HepG2 (cell line): ENCODE data around the gene TPRG1L. TPM values are rescaled to one million over a fixed set of nuclear protein-coding genes. Genes with fewer than 3 reads are reported as not detected.
A peak's percentile ranks its signal among the peaks of the same experiment; 100 is the strongest.

Experiments
- ATAC-seq: fragments of 200-7000 bp; cut with Tn5 transposase; 3 replicates; pipeline ENCODE4 v1.9.1; 2020; ENCODE audit warnings: mild to moderate bottlenecking, moderate library complexity
- BruUV-seq: library from RNA; stranded (reverse); fragments of 400-500 nt; replicated peaks from 2 replicates; lab custom pipeline; 2021; lab: Mats Ljungman, UMichigan
- CTCF ChIA-PET: fragments of 300-600 bp; formaldehyde crosslinking; extraction: SDS; loops from one replicate; lab custom pipeline; 2021; ENCODE audit warnings: low total read pairs, inconsistent platforms, low intra/inter-chr PET ratio; lab: Yijun Ruan, JAX
- POLR2A ChIA-PET: fragments of 350-600 bp; sonication (Branson Sonifier 250); formaldehyde crosslinking; loops from one replicate; lab custom pipeline; 2020; ENCODE audit warnings: antibody characterized with exemption, inconsistent platforms; lab: Yijun Ruan, JAX
- DNase-seq: peaks from one replicate; pipeline ENCODE4 v3.0.0-alpha.2; 2015; ENCODE audit warnings: low spot score
- FAIRE-seq: peaks from 3 replicates; lab custom pipeline; 2011; peaks lifted over from hg19 to GRCh38; lab: Jason Lieb, UNC
- H2AFZ ChIP-seq: one replicate; pipeline ENCODE4 v1.6.1; 2011; ENCODE audit warnings: low read length, inconsistent platforms
- H3K27ac ChIP-seq: fragments of 300-600 bp; 3 replicates; pipeline ENCODE4 v1.8.0; 2011; ENCODE audit warnings: mixed run types, mild to moderate bottlenecking, mixed read lengths, low read length, inconsistent platforms; ENCODE audit not compliant: insufficient read depth; ENCODE audit errors: extremely low read length
- H3K27me3 ChIP-seq, 2 experiments: fragments of 200-600 bp in 1 of 2; 2 replicates in 1 of 2; 3 replicates in 1 of 2; pipeline versions ENCODE4 v1.6.0 to v1.8.0; 2011; ENCODE audit warnings: low read length in 2 of 2, mild to moderate bottlenecking in 2 of 2, moderate library complexity in 2 of 2, inconsistent platforms in 1 of 2; ENCODE audit not compliant: insufficient read depth in 2 of 2, control insufficient read depth in 1 of 2
- H3K36me3 ChIP-seq, 2 experiments: fragments of 200-600 bp in 1 of 2; replicated peaks in 1 of 2; 2 replicates in 1 of 2; 3 replicates in 1 of 2; pipeline versions ENCODE4 v1.5.1 to v1.8.0; 2011; ENCODE audit warnings: low read length in 2 of 2, inconsistent platforms in 1 of 2; ENCODE audit not compliant: insufficient read depth in 2 of 2, control insufficient read depth in 1 of 2
- H3K4me1 ChIP-seq: 2 replicates; pipeline ENCODE4 v1.5.1; 2012; ENCODE audit warnings: low read length, inconsistent platforms; ENCODE audit not compliant: insufficient read depth
- H3K4me2 ChIP-seq: 2 replicates; pipeline ENCODE4 v1.6.0; 2011; ENCODE audit warnings: low read depth, low read length, inconsistent platforms
- H3K4me3 ChIP-seq, 3 experiments: fragments of 200-600 bp in 1 of 3; sonication (generic), shearing (Covaris generic) in 1 of 3; replicated peaks in 1 of 3; 2 replicates each; pipeline ENCODE4 v1.5.1; 2011 to 2016; ENCODE audit warnings: low read length in 3 of 3, inconsistent platforms in 2 of 3, low read depth in 2 of 3, mild to moderate bottlenecking in 2 of 3, control low read depth in 1 of 3, mixed read lengths in 1 of 3; ENCODE audit not compliant: insufficient read depth in 1 of 3
- H3K79me2 ChIP-seq: one replicate; pipeline ENCODE4 v1.6.1; 2011; ENCODE audit warnings: low read length, inconsistent platforms; ENCODE audit not compliant: insufficient read depth
- H3K9ac ChIP-seq: 2 replicates; pipeline ENCODE4 v1.6.0; 2011; ENCODE audit warnings: mild to moderate bottlenecking, low read depth, low read length, inconsistent platforms; ENCODE audit not compliant: insufficient read depth
- H3K9me3 ChIP-seq: 2 replicates; pipeline ENCODE4 v1.5.1; 2012; ENCODE audit warnings: mild to moderate bottlenecking, low read length
- H4K20me1 ChIP-seq: 2 replicates; pipeline ENCODE4 v1.6.0; 2011; ENCODE audit warnings: inconsistent platforms, mild to moderate bottlenecking, low read length, moderate library complexity; ENCODE audit not compliant: insufficient read depth
- EED ChIP-seq: sonication (generic); formaldehyde crosslinking; IDR thresholded peaks from 2 replicates; pipeline ENCODE4 v1.5.0; 2020; ENCODE audit warnings: mild to moderate bottlenecking, missing genetic modification reagents
- GABPB1 ChIP-seq: IDR thresholded peaks from 2 replicates; pipeline ENCODE4 v1.6.1; 2016; ENCODE audit warnings: mild to moderate bottlenecking, missing genetic modification reagents, moderate library complexity, missing compliant biosample characterization
- NRL ChIP-seq: sonication (generic); formaldehyde crosslinking; IDR thresholded peaks from 2 replicates; pipeline ENCODE4 v1.5.0; 2020; ENCODE audit warnings: missing genetic modification reagents, mild to moderate bottlenecking, moderate library complexity, borderline replicate concordance
- RFX1 ChIP-seq: fragments of 450-650 bp; IDR thresholded peaks from 2 replicates; pipeline ENCODE4 v1.6.1; 2017
- ZBTB33 ChIP-seq: sonication (generic); formaldehyde crosslinking; IDR thresholded peaks from 2 replicates; pipeline ENCODE4 v1.4.0; 2020; ENCODE audit warnings: missing genetic modification reagents
- ZBTB8A ChIP-seq: sonication (generic); formaldehyde crosslinking; IDR thresholded peaks from 2 replicates; pipeline ENCODE4 v1.4.0; 2020; ENCODE audit warnings: mild to moderate bottlenecking, low read depth, missing genetic modification reagents, borderline replicate concordance
- ZNF580 ChIP-seq: IDR thresholded peaks from 2 replicates; pipeline ENCODE4 v1.6.1; 2016; ENCODE audit warnings: low read depth, borderline replicate concordance
- ZNF768 ChIP-seq: sonication (generic); formaldehyde crosslinking; IDR thresholded peaks from 2 replicates; pipeline ENCODE4 v1.4.0; 2020; ENCODE audit warnings: missing genetic modification reagents
- ZUFSP ChIP-seq: sonication (generic); formaldehyde crosslinking; IDR thresholded peaks from 2 replicates; pipeline ENCODE4 v1.9.0; 2021; ENCODE audit warnings: missing genetic modification reagents, mild to moderate bottlenecking, borderline replicate concordance
- WGBS: methylation state at CpG from one replicate; pipeline ENCODE4 v1.1.6; 2017; ENCODE audit warnings: low lambda C conversion rate; 5-methylcytosine and 5-hydroxymethylcytosine counted together
- in situ Hi-C: cut with HindIII; loops from 2 replicates; pipeline ENCODE4 v1.10.0; 2017; ENCODE audit warnings: low pct_unique_long_range_greater_than_20kb; ENCODE audit not compliant: extremely low pct_ligation_motif_present
- intact Hi-C: fragments of 100-400 bp; cut with micrococcal nuclease; formaldehyde crosslinking; loops from one replicate; pipeline ENCODE4 v1.10.0; 2022; ENCODE audit not compliant: unreplicated experiment
- polyA plus RNA-seq, 8 experiments: library from polyadenylated mRNA; depleted of rRNA in 3 of 8; stranded (reverse) in 7 of 8; unstranded in 1 of 8; fragments of >200 nt; fragmentation: Illumina TruSeq in 4 of 8; extraction: Trizol in 4 of 8; gene quantifications; 2 replicates each; pipeline versions ENCODE4 v1.2.1 to v1.2.3, GENCODE V29; 2011 to 2016; ENCODE audit warnings: low read depth in 4 of 8, missing spikeins in 1 of 8, mixed read lengths in 1 of 8; ENCODE audit not compliant: insufficient read depth in 1 of 8
- total RNA-seq, 5 experiments: library from RNA; depleted of rRNA; stranded (reverse); fragments of >200 nt; fragmentation: Illumina TruSeq; extraction: Trizol; gene quantifications; 2 replicates each; pipeline ENCODE4 v1.2.3, GENCODE V29; 2016; ENCODE audit warnings: low read depth in 1 of 5
- TF ChIP-seq, protein P1 (sequence below): sonication (generic); formaldehyde crosslinking; IDR thresholded peaks from 2 replicates; pipeline ENCODE4 v1.5.0; 2020; ENCODE audit warnings: mild to moderate bottlenecking, missing genetic modification reagents
- TF ChIP-seq, protein P2 (sequence below): IDR thresholded peaks from 2 replicates; pipeline ENCODE4 v1.6.1; 2018; ENCODE audit warnings: missing genetic modification reagents
- TF ChIP-seq, protein P3 (sequence below): sonication (generic); formaldehyde crosslinking; IDR thresholded peaks from 2 replicates; pipeline ENCODE4 v1.5.1; 2020; ENCODE audit warnings: mild to moderate bottlenecking, missing genetic modification reagents, moderate library complexity

The TPRG1L gene
- total and polyA plus RNA-seq, 2 of the 13 experiments (the other 11 are each of a cell fraction or from before 2014, with no cell fraction given): 21.3 to 37.4 TPM

DNA sequence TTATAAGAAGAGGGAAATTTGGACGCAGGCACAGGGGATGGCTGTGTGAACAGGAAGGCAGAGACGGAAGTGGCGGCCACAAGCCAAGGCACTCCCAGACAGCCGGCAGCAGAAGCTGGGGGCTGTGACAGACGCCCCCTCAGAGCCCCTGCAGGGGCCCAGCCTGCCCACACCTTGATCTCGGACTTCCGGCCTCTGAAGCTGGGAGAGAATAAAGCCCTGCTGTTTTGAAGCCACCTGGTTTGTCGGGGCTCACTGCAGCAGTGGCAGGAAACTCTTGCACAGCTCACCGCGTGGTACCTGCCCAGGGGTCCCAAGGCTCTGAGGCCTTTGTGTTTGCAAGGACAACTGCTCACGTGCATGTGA is 27.2 kb upstream of the TPRG1L start (continued):
- TF ChIP-seq, protein P1, sequence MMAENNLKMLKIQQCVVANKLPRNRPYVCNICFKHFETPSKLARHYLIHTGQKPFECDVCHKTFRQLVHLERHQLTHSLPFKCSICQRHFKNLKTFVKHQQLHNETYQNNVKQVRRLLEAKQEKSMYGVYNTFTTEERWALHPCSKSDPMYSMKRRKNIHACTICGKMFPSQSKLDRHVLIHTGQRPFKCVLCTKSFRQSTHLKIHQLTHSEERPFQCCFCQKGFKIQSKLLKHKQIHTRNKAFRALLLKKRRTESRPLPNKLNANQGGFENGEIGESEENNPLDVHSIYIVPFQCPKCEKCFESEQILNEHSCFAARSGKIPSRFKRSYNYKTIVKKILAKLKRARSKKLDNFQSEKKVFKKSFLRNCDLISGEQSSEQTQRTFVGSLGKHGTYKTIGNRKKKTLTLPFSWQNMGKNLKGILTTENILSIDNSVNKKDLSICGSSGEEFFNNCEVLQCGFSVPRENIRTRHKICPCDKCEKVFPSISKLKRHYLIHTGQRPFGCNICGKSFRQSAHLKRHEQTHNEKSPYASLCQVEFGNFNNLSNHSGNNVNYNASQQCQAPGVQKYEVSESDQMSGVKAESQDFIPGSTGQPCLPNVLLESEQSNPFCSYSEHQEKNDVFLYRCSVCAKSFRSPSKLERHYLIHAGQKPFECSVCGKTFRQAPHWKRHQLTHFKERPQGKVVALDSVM (CRISPR knock-in tag): no peak
- TF ChIP-seq EED (CRISPR knock-in tag): no peak
- TF ChIP-seq, protein P2, sequence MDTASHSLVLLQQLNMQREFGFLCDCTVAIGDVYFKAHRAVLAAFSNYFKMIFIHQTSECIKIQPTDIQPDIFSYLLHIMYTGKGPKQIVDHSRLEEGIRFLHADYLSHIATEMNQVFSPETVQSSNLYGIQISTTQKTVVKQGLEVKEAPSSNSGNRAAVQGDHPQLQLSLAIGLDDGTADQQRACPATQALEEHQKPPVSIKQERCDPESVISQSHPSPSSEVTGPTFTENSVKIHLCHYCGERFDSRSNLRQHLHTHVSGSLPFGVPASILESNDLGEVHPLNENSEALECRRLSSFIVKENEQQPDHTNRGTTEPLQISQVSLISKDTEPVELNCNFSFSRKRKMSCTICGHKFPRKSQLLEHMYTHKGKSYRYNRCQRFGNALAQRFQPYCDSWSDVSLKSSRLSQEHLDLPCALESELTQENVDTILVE (CRISPR knock-in tag): no peak
- TF ChIP-seq ZNF580: no peak
- no peak for TF ChIP-seq RFX1
- TF ChIP-seq ZBTB33: no peak
- TF ChIP-seq, all 625 proteins: peak for 0

GRCh38 chr1:3598051-3598491 is 26.7 kb upstream of the TPRG1L start:
- no peaks in the 10 kb centered on the region for H3K9me3 ChIP-seq
- H3K4me1 ChIP-seq: peaks cover 12% of the 10 kb centered on the region
- CTCF ChIA-PET: no interaction called here
- DNase-seq: no peak
- POLR2A ChIA-PET: no interaction called here
- H4K20me1 ChIP-seq: no peaks in the 10 kb centered on the region
- H3K36me3 ChIP-seq: no peaks in the 10 kb centered on the region
- no peak overlapping the region for H3K9ac ChIP-seq
- no peak overlapping the region; a peak in 1 of 6 replicates for H3K4me3 ChIP-seq
- in situ Hi-C loops: no loop called here
- no peak for TF ChIP-seq NRL
- peak; percentile 54; the same call in 1 of the 2 replicates for TF ChIP-seq ZNF768 (CRISPR knock-in tag)
- peak; percentile 70 for TF ChIP-seq GABPB1 (CRISPR knock-in tag)
- TF ChIP-seq ZUFSP (CRISPR knock-in tag): no peak
- TF ChIP-seq, protein P3, sequence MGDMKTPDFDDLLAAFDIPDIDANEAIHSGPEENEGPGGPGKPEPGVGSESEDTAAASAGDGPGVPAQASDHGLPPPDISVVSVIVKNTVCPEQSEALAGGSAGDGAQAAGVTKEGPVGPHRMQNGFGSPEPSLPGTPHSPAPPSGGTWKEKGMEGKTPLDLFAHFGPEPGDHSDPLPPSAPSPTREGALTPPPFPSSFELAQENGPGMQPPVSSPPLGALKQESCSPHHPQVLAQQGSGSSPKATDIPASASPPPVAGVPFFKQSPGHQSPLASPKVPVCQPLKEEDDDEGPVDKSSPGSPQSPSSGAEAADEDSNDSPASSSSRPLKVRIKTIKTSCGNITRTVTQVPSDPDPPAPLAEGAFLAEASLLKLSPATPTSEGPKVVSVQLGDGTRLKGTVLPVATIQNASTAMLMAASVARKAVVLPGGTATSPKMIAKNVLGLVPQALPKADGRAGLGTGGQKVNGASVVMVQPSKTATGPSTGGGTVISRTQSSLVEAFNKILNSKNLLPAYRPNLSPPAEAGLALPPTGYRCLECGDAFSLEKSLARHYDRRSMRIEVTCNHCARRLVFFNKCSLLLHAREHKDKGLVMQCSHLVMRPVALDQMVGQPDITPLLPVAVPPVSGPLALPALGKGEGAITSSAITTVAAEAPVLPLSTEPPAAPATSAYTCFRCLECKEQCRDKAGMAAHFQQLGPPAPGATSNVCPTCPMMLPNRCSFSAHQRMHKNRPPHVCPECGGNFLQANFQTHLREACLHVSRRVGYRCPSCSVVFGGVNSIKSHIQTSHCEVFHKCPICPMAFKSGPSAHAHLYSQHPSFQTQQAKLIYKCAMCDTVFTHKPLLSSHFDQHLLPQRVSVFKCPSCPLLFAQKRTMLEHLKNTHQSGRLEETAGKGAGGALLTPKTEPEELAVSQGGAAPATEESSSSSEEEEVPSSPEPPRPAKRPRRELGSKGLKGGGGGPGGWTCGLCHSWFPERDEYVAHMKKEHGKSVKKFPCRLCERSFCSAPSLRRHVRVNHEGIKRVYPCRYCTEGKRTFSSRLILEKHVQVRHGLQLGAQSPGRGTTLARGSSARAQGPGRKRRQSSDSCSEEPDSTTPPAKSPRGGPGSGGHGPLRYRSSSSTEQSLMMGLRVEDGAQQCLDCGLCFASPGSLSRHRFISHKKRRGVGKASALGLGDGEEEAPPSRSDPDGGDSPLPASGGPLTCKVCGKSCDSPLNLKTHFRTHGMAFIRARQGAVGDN (CRISPR knock-in tag): peak; percentile 62
- TF ChIP-seq ZBTB8A (CRISPR knock-in tag): no peak
- TF ChIP-seq, all 625 proteins: peak for 3
- no peak overlapping the region for H2AFZ ChIP-seq
- no peaks in the 10 kb centered on the region for H3K79me2 ChIP-seq
- intact Hi-C loops: no loop called here
- H3K27ac ChIP-seq: no peak overlapping the region
- ATAC-seq: no peak
- no TSS peak for BruUV-seq
- H3K4me2 ChIP-seq: no peak overlapping the region
- peaks cover 35 to 90% of the 10 kb centered on the region in 2 experiments for H3K27me3 ChIP-seq
- WGBS: 50% methylated on average over 2 of the region's 26 CpGs
- no peak for FAIRE-seq
